Mesenteric fat pad (tissue), 1 donor: ENCODE measurements around the gene P2RY11. TPM values are rescaled to one million over a fixed set of nuclear protein-coding genes. Genes with fewer than 3 reads are reported as not detected.

Source experiments
- DNase-seq: peaks from one replicate; pipeline ENCODE4 v3.0.0-alpha.2; 2020; ENCODE audit warnings: low spot score
- total RNA-seq: library from RNA; stranded (reverse); fragmentation: NEBNext Ultra II Directional; extraction: Animal tissue kit (Norgen Biotek cat#: 25700); gene quantifications from one replicate; pipeline ENCODE4 v1.2.1, GENCODE V29; 2021
- donor health status: DM: yes; HTN: yes; CAD: no.

P2RY11 gene
- total RNA-seq, 1 donor from 2014 or later: 17.7 TPM

DNA sequence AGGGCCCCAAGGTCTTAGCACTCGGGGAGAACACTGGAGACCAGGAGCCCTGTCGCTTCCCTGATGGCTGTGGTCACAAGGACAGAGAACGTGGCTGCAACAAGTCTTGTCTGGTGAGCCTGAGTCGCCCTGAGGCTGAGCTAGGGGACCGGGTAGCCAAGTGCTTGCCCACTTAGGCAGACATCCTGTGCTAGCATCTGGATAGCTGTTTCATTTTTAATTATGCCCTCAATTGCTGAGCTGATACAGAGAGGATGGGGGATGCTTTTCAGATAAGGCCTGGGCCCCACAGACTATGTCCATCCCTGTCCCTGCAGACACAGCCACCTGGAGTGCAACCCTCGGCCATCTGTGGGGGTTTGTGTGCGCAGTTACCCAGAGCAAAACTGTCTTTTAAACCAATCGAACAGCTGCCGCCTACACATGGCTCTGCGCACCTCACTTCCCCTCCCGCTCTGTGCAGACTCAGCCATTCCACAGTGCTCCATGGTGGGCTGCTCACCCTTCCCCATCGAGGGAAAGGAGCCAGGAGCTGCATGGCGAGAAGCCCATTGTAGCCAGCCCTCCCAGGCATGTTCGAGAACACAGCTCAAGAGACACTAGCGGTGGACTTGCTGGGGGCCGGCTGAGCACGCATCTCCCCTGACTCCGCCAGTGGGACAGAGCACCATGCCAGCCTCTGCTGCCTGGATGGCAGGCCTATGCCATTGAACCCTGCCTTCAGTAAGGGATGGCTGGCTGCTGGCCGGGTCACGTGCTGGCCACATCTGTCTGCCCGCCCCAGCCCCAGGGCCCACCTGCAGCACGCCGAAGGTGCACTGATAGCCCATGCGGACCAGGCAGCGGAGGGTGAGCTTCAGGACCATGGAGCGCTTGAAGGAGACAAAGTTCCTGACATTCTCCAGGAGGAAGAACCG is 27.6 kb downstream of the P2RY11 start:
- no peak for DNase-seq

GRCh38 chr19:10139952-10140351 is 28.5 kb downstream of the P2RY11 start:
- no peak for DNase-seq

DNA sequence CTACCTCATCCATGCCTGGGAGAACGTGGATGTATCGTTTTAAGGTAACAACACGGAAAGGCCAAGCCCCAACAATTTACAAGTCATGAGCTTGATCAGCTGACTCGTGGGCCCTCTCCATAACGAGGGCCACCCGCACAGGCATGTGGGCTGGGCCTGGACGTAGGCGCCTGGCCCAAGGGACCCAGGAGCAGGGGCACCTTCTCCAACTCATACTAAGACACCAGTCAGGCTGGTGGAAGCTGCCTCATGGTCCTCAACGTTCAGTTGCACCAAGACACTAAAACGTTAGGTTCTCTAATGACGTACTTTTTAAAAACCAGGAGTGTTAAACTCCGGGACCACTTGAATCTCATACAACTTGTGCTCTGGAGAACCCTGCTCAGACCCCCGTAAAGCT is 30.0 kb downstream of the P2RY11 start:
- no peak for DNase-seq

- no peak for DNase-seq
These were observed 30.5 kb downstream of the P2RY11 start for GRCh38 chr19:10141973-10142372.

- no peak for DNase-seq
These were observed 31.3 kb downstream of the P2RY11 start for GRCh38 chr19:10142701-10143375.

DNA sequence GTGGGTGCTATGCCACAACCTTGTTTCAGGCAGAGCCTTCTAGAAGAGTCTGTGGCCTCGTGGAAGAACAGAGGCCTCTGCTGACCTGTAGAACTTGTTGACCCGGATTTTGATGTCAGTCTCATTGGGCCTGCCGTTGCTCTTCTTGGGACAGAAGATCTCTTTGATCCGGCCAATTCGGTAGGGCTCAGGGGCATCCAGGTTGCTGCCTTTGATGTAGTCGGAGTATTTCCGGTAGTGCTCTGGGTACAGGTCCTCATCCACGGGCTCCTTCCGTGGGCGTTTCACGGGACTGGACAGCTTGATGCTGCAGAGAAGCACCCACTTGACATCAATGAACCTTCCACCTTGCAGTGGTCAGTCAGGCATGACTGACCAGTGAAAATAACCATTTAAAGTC is 32.2 kb downstream of the P2RY11 start:
- DNase-seq: no peak

DNA sequence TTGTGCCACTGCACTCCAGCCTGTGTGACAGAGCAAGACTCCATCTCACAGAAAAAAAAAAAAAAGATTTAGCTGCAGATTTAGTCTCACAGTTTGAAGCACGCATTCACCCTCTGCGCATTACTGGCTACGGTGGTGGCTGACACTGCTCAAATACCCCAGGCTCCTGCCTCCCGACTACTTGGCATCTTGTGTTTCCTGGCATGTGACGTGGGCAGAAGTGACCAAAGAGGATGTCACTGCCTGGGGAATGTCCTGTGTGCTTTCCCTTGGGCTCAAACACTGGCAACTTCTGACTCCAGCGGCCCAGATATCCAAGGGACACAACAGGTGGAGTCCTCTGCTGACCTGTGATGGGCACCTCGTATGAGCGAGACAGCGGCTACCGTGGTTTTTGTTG is 32.9 kb downstream of the P2RY11 start:
- no peak for DNase-seq

- no peak for DNase-seq
These were observed 33.5 kb downstream of the P2RY11 start for GRCh38 chr19:10145031-10145430.

- no peak for DNase-seq
These were observed 34.6 kb downstream of the P2RY11 start for GRCh38 chr19:10146142-10146541.

DNA sequence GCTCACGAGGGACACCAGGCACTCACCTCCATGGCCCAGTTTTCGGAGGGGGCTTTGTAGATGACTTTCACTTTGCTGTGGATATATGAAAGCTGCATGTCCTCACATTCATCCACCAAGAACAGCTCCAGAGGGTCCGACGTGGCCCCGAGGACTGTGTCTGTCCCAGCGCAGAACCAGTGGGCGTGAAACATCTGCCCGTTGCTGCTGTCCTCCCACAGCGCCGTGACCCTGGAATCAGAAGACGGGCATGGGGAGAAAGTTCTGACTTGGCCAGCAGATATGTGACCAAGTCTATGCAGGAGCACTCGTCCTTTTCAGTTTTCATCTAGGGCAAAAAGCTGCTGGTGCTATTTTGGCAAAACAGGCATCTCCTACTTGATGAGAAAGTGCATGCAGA is 37.9 kb downstream of the P2RY11 start:
- no peak for DNase-seq

- no peak for DNase-seq
These were observed 40.0 kb downstream of the P2RY11 start for GRCh38 chr19:10151521-10151920.

DNA sequence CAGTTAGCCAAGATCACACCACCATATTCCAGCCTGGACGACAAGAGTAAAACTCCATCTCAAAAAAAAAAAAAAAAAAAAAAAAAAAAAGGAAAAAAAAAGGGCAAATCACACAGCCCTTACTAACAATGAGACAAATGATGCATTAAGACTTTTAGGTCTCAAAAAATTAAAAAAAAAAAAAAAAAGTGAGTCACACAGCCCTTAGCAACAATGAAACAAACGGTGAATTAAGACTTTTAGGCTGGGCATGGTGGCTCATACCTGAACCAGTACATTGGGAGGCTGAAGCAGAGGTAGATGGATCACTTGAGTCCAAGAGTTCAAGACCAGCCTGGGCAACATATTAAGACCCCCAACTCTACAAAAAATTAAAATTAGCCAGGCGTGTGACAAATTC is 40.6 kb downstream of the P2RY11 start:
- no peak for DNase-seq

- no peak for DNase-seq
These were observed 44.3 kb downstream of the P2RY11 start for GRCh38 chr19:10155839-10156238.

- no peak for DNase-seq
These were observed 46.6 kb downstream of the P2RY11 start for GRCh38 chr19:10158071-10158470.

DNA sequence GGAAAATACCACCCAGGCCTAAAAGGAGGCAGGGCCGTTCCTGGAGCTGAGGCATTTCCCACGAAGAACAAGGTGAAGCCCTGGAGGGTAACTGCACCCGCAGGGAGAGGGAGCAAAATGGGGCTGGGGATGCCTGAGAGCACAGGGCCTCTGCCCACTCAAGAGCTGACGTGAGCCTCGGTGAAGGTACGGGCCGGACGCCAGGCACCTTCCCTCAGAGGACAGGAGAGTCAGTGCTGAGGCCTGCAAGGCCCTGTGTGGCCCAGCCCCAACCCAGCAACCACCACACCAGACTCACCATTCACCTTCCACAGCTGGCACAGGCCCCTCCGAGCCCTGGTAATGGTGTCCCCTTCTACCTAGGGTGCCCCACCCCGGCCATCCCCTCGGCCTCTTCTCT is 47.0 kb downstream of the P2RY11 start:
- no peak for DNase-seq

DNA sequence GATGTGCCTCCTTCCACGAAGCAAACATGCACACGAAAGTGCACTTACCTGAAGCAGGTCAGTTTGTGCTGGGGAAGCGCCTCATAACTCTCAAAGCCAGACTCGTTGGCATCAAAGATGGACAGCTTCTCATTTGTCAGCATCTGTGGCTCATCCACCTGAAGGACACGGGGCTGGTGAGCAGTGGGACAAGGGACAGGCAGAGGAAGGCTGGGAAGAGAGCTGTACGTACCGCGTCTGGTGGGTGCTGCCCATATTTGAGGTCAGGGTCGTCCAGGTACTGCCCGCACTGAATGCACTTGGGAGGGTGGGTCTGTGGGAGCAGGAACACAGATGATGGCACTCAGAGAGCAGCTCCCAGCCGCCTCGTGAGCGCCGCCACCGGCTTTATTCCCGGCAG is 48.1 kb downstream of the P2RY11 start:
- DNase-seq: no peak

GRCh38 chr19:10163536-10163935 is 52.0 kb downstream of the P2RY11 start:
- no peak for DNase-seq

Other genes with a start within 250 kb of the P2RY11 start
- gene OLFM2, start 175.2 kb upstream of the P2RY11 start, total RNA-seq: 15.9 TPM
- 30.2 TPM for gene COL5A3, start 101.2 kb upstream of the P2RY11 start, total RNA-seq
- gene RDH8, start 98.2 kb upstream of the P2RY11 start, total RNA-seq: not detected
- 29.3 TPM for gene SHFL, start 25.4 kb upstream of the P2RY11 start, total RNA-seq
- 0.42 TPM for gene ANGPTL6, start 9.0 kb upstream of the P2RY11 start, total RNA-seq
- gene PPAN, start 5.3 kb upstream of the P2RY11 start, total RNA-seq: 52.1 TPM
- gene EIF3G, start 8.2 kb downstream of the P2RY11 start, total RNA-seq: 189 TPM
- 57.7 TPM for gene DNMT1, start 83.3 kb downstream of the P2RY11 start, total RNA-seq
- gene S1PR2, start 119.6 kb downstream of the P2RY11 start, total RNA-seq: 13.3 TPM
- gene MRPL4, start 140.5 kb downstream of the P2RY11 start, total RNA-seq: 54.5 TPM
- gene ICAM1, start 159.4 kb downstream of the P2RY11 start, total RNA-seq: 77.1 TPM
- 2.3 TPM for gene ICAM4, start 175.3 kb downstream of the P2RY11 start, total RNA-seq
- gene ICAM5, start 178.3 kb downstream of the P2RY11 start, total RNA-seq: 1.2 TPM
- gene ZGLP1, start 198.1 kb downstream of the P2RY11 start, total RNA-seq: 0.55 TPM
- gene FDX2, start 204.3 kb downstream of the P2RY11 start, total RNA-seq: 18.2 TPM
- gene RAVER1, start 221.8 kb downstream of the P2RY11 start, total RNA-seq: 23.0 TPM
- gene ICAM3, start 227.9 kb downstream of the P2RY11 start, total RNA-seq: 25.0 TPM